HG03045 (cell line): ENCODE results near the gene TNS4.
"Not testable (repeated sequence)": the region's sequence is repeated elsewhere in the genome, so short reads cannot be mapped to it uniquely, and the experiment has no call there.

ENCODE experiments used
- ATAC-seq: cut with Tn5 transposase; IDR thresholded peaks from one replicate; pipeline ENCODE4 v1.9.1; 2021; ENCODE audit warnings: mild to moderate bottlenecking, moderate library complexity; ENCODE audit not compliant: unreplicated experiment

Gene TNS4

GRCh38 chr17:40501499-40501911, at the start of gene TNS4:
TNS4 (minus strand) TSS chr17:40501623; CDS start chr17:40496425, 5,198 bp downstream.
- no peak for ATAC-seq

GRCh38 chr17:40550608-40551007, 49.2 kb upstream of the TNS4 start:
- no peak for ATAC-seq

- ATAC-seq: no peak
These were observed 47.7 kb upstream of the TNS4 start for GRCh38 chr17:40548982-40549685.

- ATAC-seq: no peak
These were observed 47.1 kb upstream of the TNS4 start for GRCh38 chr17:40548491-40548981.

DNA sequence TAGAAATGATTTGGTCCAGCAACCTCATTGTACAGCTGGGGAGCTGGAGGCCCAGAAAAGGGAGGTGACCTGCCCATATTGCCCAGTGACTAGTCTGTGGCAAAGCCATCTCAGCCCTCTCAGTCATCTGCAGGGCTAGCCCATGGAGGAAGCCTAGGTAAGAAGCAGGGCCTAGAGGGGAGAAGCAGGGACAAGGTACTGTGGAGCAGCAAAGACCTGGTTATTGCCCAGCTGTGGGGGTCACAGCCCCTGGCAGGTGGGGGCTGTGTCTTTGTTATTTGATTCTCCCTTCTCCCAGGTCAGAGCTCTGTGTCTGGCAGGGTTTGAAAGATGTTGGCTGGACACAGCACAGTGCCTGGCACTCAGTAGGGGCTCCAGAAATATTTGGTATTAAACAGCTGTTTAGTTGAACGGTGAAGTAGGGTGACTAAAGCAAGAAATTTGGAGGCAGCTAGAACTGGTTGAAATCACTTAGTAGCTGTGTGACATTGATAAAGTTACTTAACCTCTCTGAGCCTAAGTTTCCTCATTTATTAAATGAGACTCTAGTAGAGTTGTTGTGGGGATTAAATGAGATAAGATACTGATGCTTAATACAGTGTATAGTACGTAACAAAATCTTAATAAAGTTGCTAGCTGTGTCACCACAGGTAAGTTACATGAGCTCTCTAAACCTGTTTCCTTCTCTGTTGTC, 46.5 kb upstream of the TNS4 start:
- no peak for ATAC-seq

DNA sequence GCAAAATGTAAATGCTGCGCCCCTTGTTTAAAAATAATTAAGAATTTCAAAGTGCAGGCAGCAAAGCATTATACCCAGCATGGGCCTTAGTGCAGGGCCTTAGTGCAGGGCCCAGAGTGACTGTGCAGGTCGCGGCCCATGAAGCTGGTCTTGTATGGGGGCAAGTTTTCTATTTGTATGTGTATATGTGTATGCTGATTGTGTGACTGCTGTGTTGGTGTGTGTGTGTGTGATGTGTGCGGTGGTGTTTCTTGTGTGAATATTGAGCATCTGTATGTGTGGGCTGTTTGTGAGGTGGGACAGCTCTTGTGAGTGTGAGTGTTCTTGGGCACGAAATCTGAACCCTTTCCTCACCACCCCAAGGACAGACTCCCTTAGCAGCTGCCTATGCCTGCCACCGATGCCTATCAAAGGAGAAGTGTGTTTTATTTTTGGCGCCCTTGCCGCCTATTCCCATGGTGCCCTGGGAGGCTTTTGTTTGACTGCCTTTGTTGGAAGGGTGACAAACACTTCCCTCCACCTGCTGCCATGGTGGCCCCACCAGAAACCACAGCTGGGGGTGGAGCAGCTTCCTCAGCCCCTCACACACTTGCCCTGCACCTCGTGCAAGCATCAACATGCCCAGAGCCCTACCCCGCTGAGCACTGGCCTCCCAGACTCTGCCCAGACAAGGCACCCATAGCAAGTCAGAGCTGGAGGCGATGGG, 45.8 kb upstream of the TNS4 start:
- no peak for ATAC-seq

GRCh38 chr17:40546497-40546896, 45.1 kb upstream of the TNS4 start:
- ATAC-seq: not testable (repeated sequence)

GRCh38 chr17:40545660-40546059, 44.2 kb upstream of the TNS4 start:
- no peak for ATAC-seq

- ATAC-seq: peak; percentile 64
These were observed 41.4 kb upstream of the TNS4 start for GRCh38 chr17:40542558-40543411.

DNA sequence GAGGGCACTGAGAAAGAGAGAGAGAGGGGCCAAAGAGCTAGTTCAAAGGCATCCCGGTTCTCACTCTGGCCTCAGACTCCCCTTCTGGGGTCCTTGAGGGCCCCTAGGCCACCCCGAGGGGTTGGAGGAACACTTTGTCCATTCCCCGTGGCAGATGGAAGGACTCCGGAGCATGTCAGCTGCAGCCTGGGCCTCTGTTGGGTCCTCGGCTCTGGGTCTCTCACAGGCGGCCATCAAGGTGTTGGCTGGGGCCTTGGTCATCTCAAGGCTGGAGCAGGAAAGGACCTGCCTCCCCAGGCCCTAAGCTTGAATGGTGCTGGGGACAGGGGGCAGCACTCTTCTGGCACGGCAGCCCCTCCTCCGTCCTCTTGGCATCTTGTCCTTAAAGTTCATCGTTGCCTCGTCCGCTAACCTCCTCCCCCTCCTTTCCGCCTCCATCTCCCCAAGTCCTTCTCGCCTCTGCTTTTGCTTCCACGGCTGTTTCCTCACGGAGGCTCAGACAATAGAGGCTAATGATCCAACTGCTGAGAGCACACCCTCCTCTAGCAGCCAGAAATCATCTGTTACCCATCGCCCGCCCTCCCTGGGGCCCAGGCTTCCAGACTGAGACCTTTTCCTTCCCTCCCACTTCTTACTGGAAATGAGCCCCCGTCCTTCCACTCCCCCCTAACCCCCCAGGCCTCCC, 40.6 kb upstream of the TNS4 start:
- no peak for ATAC-seq

DNA sequence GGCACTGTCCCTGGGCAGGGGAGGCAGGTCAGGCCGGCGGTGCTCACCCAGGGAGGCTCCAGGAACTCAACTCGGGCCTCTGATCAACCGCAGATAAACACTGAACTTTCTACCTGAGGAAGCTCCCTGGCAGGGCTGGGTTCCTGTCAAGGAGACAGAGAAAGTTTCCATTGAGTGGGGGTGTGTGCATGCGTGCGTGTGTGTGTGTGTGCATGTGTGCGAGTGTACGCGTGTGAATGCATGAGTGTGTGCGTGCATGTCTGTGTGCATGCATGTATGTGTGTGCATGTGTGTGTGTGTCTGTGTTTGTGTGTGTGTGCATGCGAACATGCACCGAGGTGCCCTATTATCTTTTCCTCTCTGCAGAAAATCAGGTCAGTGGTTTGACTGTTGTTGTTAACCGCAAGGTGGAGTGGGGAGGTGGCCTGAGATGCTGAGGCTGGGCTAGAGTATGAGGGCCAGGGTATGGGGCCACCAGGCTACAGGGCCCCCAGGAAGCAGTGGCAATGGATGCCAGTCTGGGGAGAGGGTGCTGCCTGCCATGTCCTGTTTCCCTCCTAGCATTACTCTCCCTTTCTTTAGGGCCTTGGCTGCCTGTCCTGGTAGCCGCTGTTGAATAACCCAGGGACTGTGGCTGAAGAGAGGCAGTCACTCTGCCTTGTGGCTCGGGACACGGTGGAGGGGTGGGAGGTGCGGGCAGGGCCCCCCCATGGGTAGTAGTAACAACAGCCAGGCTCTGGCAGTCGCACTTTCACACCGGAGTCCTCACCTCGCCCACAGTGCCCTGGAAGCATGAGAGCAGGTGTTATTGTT, 39.8 kb upstream of the TNS4 start:
- no peak for ATAC-seq

DNA sequence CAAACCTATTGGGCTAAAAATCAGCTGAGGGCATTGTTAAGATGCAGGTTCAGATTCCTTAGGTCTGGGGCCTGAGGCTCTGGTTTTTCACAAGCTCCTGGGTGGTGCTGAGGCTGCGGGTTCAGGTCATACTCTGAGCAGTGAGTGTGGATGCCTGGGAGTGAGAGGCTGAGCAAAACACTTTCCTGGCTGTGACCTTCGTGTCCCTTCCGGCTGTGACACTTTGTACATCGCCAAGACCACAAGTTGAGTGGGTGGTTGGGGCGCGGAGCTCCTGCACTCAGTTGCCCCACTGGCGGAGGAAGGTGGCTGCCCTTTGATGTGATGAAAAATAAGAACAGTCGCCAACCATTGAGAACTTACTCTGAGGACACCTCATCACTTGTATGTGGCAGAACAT, 39.0 kb upstream of the TNS4 start:
- no peak for ATAC-seq

- no peak for ATAC-seq
These were observed 38.4 kb upstream of the TNS4 start for GRCh38 chr17:40539711-40540411.

- ATAC-seq: no peak
These were observed 37.7 kb upstream of the TNS4 start for GRCh38 chr17:40538936-40539705.

GRCh38 chr17:40538019-40538935, 36.9 kb upstream of the TNS4 start:
- no peak for ATAC-seq

GRCh38 chr17:40536295-40537171, 35.1 kb upstream of the TNS4 start:
- ATAC-seq: no peak
